ENCODE data around the gene ERICH3. TPM values are rescaled to one million over a fixed set of nuclear protein-coding genes. Genes with fewer than 3 reads are reported as not detected.

The ERICH3 gene
- total RNA-seq, 1 donor from 2014 or later = not detected

DNA sequence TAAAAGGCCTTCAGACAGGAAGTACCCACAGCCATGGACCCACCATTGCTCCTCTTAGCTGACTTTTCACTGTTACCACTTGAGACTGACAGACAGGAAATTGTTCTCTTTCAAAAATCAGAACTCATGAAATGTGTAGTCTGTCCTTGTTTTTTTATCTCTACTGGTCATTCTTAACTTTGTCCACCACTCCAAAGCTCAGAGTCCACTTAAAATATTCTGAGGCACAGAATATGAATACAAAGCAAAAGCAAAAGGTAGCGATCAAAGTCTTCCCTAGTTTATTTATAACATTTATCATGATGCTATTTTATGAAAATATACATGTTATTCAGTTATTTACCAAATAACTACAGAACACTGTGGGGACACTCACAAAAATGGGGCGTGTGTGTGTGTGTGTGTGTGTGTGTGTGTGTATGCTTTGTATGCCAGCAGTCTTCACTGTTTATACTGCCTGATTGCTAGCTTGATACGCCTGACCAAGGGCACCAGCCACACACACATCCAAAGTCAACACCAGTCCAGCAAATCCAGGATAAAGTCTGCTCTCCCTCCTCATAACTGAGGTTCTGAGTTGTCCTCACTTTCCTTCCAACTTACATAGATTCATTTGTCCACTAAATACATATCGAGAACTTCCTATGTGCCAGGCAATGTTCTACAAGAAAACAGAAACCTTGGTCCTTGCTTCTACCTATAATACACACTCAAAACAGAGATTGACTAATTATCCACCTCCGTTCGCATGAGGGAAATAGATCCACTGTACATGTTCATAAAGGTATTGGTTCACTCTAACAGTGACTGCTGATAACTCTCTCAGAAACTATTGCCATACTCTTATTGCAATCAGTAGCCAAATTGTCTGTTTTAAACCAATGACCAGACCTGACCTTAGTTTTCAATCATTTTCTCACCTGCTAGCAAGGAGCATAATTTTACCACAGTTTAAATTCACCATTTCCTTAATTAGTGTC, 79.4 kb downstream of the ERICH3 start:
- ATAC-seq = no peak
- Histone ChIP-seq H3K9me3 (no peaks in the 10 kb centered on the region), H3K27me3 (no peaks in the 10 kb centered on the region), H3K27ac (no peak overlapping the region), H3K36me3 (no peaks in the 10 kb centered on the region), H3K4me3 (no peak overlapping the region), H3K4me1 (no peaks in the 10 kb centered on the region)
- TF ChIP-seq, protein P1, sequence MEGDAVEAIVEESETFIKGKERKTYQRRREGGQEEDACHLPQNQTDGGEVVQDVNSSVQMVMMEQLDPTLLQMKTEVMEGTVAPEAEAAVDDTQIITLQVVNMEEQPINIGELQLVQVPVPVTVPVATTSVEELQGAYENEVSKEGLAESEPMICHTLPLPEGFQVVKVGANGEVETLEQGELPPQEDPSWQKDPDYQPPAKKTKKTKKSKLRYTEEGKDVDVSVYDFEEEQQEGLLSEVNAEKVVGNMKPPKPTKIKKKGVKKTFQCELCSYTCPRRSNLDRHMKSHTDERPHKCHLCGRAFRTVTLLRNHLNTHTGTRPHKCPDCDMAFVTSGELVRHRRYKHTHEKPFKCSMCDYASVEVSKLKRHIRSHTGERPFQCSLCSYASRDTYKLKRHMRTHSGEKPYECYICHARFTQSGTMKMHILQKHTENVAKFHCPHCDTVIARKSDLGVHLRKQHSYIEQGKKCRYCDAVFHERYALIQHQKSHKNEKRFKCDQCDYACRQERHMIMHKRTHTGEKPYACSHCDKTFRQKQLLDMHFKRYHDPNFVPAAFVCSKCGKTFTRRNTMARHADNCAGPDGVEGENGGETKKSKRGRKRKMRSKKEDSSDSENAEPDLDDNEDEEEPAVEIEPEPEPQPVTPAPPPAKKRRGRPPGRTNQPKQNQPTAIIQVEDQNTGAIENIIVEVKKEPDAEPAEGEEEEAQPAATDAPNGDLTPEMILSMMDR (IDR thresholded peaks at IDR 0.05) = no peak
- intact Hi-C loops (cut with DNase I) = no loop called here
- DNase-seq = no peak

DNA sequence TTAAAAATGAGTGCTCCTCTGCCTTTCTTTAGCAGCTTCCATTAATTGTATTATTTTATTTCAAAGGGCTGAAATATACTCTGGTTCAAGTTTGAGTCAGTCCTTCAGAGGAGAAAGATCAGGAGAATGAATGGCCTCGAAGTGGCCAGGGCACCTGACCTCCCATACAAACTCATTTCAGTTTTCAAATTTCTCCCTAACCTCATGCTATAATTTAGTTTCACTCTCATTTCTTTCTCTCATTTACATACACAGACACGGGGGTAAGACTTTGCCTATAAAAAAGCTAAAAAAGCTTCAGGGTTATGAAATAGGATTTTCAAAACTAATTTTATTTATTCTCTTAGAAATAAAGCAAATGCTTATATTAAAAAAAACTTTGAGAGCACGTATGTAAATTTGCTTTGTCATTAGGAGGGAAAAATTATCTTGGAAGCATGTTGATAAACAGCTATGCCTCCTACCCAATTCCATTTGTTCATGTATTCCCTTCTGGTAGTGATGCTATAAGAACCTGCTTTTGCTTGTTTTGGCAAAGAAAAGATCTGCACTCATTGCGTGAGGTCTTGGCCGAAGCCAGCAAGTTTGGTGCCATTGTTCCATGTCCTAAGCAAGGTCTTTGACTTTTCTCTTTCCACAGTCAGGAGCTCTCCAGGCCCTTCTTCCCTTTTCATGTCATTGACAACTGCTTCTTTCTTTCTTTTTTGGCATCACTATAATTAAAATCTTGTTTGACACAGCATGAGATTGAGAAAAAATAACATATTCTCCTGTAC, 80.8 kb downstream of the ERICH3 start:
- no peak overlapping the region for H3K4me3 ChIP-seq
- TF ChIP-seq, protein P1 (IDR thresholded peaks at IDR 0.05) = no peak
- H3K27ac ChIP-seq = no peak overlapping the region
- ATAC-seq (no peak), DNase-seq (no peak)
- no peaks in the 10 kb centered on the region for H3K27me3 ChIP-seq
- H3K36me3 ChIP-seq = no peaks in the 10 kb centered on the region
- H3K4me1 ChIP-seq = no peaks in the 10 kb centered on the region
- no peaks in the 10 kb centered on the region for H3K9me3 ChIP-seq
- intact Hi-C loops (cut with DNase I) = no loop called here

DNA sequence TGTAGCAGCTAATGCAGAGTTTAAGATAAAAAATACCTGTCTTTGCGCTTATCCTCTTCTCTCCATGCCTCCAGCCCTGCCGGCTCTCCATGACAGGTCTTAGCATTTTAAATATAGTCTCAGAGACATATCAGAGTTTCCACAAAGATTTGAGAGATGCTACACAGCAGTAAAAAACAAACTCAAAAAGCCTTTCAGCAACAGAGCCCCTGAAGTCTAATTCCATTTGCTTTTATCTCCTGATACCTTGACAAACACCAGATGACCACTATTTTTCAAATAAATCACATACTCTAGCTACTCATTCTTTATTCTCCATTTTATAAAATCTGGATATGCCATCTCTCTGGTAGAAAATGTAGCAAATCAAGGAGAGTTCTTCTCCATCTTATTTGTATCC, 81.6 kb downstream of the ERICH3 start:
- intact Hi-C loops (cut with DNase I) = no loop called here
- no peak for DNase-seq
- Histone ChIP-seq H3K4me1 (no peaks in the 10 kb centered on the region), H3K36me3 (no peaks in the 10 kb centered on the region), H3K9me3 (no peaks in the 10 kb centered on the region), H3K4me3 (no peak overlapping the region), H3K27ac (no peak overlapping the region), H3K27me3 (no peaks in the 10 kb centered on the region)
- TF ChIP-seq, protein P1 (IDR thresholded peaks at IDR 0.05) = no peak
- no peak for ATAC-seq

DNA sequence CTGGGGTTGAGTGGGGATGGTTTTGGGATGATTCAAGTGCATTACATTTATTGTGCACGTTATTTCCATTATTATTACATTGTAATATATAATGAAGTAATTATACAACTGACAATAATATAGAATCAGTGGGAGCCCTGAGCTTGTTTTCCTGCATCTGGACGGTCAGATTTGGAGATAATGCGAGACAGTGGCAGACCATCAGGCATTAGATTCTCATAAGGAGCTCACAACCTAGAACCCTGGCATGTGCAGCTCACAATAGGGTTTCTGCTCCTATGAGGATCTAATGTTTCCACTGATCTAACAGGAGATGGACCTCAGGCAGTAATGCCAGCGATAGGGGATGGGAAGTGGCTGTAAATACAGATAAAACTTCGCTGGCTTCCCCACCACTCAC, 83.3 kb downstream of the ERICH3 start:
- Histone ChIP-seq H3K27ac (no peak overlapping the region), H3K9me3 (no peaks in the 10 kb centered on the region), H3K36me3 (no peaks in the 10 kb centered on the region), H3K4me3 (no peak overlapping the region), H3K4me1 (no peaks in the 10 kb centered on the region), H3K27me3 (no peaks in the 10 kb centered on the region)
- intact Hi-C loops (cut with DNase I) = no loop called here
- DNase-seq (no peak), ATAC-seq (no peak)
- TF ChIP-seq, protein P1 (IDR thresholded peaks at IDR 0.05) = no peak

DNA sequence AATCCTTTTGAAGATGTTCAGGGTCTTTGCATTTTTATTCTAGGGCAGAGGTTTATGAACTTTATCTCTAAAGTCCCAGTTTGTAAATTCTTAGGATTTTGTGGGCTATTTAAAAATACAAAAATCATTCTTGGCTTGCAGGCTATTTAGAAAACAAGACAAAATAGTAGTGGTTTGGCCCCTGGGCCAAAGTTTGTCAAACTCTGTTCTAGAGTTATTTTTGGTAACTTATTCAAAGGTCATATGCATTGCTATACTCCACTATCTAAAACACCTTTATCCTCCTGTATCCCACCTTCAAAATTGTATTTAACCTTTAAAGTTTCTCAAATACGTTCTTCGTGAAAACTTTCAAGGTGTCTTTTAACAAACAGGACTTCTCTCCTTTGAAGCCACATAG, 85.7 kb downstream of the ERICH3 start:
- DNase-seq = no peak
- no peaks in the 10 kb centered on the region for H3K9me3 ChIP-seq
- no peak overlapping the region for H3K4me3 ChIP-seq
- H3K27ac ChIP-seq = no peak overlapping the region
- H3K36me3 ChIP-seq = no peaks in the 10 kb centered on the region
- TF ChIP-seq, protein P1 (IDR thresholded peaks at IDR 0.05) = no peak
- H3K4me1 ChIP-seq = no peaks in the 10 kb centered on the region
- intact Hi-C loops (cut with DNase I) = no loop called here
- H3K27me3 ChIP-seq = no peaks in the 10 kb centered on the region
- no peak for ATAC-seq

Measured in upper lobe of right lung (tissue), 1 donor.